Osteoblast (primary cell): ENCODE data around the gene PAM. TPM values are rescaled to one million over a fixed set of nuclear protein-coding genes. Genes with fewer than 3 reads are reported as not detected.

Experiments used
- DNase-seq: peaks from one replicate; pipeline ENCODE4 v3.0.0; 2011; ENCODE audit warnings: low spot score, mixed read lengths; ENCODE audit not compliant: insufficient read length; ENCODE audit errors: missing footprints
- H2AFZ ChIP-seq: 2 replicates; pipeline ENCODE4 v1.6.0; 2011; ENCODE audit warnings: mild to moderate bottlenecking, low read length
- H3K27ac ChIP-seq: 2 replicates; pipeline ENCODE4 v1.5.1; 2011; ENCODE audit warnings: mild to moderate bottlenecking, low read depth, low read length, moderate library complexity
- H3K27me3 ChIP-seq: 2 replicates; pipeline ENCODE4 v1.6.0; 2012; ENCODE audit warnings: mild to moderate bottlenecking, control low read depth, inconsistent platforms, low read length, moderate library complexity; ENCODE audit not compliant: insufficient read depth
- H3K36me3 ChIP-seq: 2 replicates; pipeline ENCODE4 v1.5.1; 2011; ENCODE audit warnings: mild to moderate bottlenecking, low read length, control low read depth, moderate library complexity; ENCODE audit not compliant: insufficient read depth
- H3K4me1 ChIP-seq: 2 replicates; pipeline ENCODE4 v1.5.1; 2011; ENCODE audit warnings: mild to moderate bottlenecking, low read length, control low read depth, moderate library complexity; ENCODE audit not compliant: insufficient read depth
- H3K4me2 ChIP-seq: 2 replicates; pipeline ENCODE4 v1.6.0; 2011; ENCODE audit warnings: mild to moderate bottlenecking, low read length; ENCODE audit not compliant: insufficient read depth
- H3K4me3 ChIP-seq: fragments of 200-600 bp; sonication (generic); 3 replicates; pipeline ENCODE4 v1.5.1; 2012; ENCODE audit warnings: mild to moderate bottlenecking, low read length, inconsistent platforms; ENCODE audit not compliant: insufficient read depth
- H3K79me2 ChIP-seq: 2 replicates; pipeline ENCODE4 v1.6.0; 2012; ENCODE audit warnings: mild to moderate bottlenecking, low read length, control low read depth, inconsistent platforms; ENCODE audit not compliant: insufficient read depth
- H3K9me3 ChIP-seq: 2 replicates; pipeline ENCODE4 v1.5.1; 2011; ENCODE audit warnings: low read depth, low read length, control low read depth
- H4K20me1 ChIP-seq: 2 replicates; pipeline ENCODE4 v1.6.0; 2012; ENCODE audit warnings: mild to moderate bottlenecking, low read length, control low read depth; ENCODE audit not compliant: insufficient read depth
- total RNA-seq: library from RNA; depleted of rRNA; stranded (reverse); fragments of >200 nt; gene quantifications from 2 replicates; pipeline ENCODE4 v1.2.3, GENCODE V29; 2012
- TF ChIP-seq, protein P1 (sequence below): IDR thresholded peaks from 2 replicates; pipeline ENCODE4 v1.5.1; 2011; ENCODE audit warnings: mild to moderate bottlenecking, low read depth, low read length, moderate library complexity; ENCODE audit errors: extremely low read depth

The PAM gene
- total RNA-seq, 1 donor: 248 TPM

DNA sequence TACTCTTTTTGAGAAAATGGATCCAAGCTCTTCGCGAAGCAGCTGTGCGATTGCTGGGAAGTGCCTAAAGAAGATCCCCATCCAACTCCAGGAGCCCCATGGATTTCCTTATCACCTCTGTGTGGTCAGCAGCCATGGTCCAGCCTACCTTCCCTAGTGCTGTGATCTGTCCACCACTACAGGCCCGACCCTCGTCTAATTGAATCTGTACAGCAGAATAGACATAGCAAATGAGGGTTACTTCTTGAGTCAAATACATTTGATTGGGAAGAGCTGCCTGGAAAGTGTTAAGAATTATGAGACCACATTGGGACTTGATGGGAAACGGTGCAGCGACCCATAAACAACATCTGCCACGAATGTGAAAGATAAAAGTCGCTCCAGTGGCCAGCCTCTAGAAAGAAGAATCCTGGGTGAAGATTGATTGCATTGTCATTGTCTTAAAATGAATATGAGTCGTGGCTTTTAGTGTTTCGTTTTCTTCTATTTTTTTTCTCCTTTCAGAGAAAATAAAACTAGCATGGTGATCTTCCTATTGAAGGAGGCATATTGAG, 118.4 kb downstream of the PAM start:
- Histone ChIP-seq H3K4me2 (no peak overlapping the region), H3K79me2 (peaks cover 18% of the 10 kb centered on the region), H4K20me1 (no peaks in the 10 kb centered on the region), H3K27me3 (no peaks in the 10 kb centered on the region), H3K27ac (no peak overlapping the region), H3K9me3 (no peaks in the 10 kb centered on the region), H3K36me3 (peaks cover 3% of the 10 kb centered on the region), H2AFZ (peak overlapping the region; percentile 17), H3K4me1 (no peaks in the 10 kb centered on the region), H3K4me3 (no peak overlapping the region)
- TF ChIP-seq, protein P1, sequence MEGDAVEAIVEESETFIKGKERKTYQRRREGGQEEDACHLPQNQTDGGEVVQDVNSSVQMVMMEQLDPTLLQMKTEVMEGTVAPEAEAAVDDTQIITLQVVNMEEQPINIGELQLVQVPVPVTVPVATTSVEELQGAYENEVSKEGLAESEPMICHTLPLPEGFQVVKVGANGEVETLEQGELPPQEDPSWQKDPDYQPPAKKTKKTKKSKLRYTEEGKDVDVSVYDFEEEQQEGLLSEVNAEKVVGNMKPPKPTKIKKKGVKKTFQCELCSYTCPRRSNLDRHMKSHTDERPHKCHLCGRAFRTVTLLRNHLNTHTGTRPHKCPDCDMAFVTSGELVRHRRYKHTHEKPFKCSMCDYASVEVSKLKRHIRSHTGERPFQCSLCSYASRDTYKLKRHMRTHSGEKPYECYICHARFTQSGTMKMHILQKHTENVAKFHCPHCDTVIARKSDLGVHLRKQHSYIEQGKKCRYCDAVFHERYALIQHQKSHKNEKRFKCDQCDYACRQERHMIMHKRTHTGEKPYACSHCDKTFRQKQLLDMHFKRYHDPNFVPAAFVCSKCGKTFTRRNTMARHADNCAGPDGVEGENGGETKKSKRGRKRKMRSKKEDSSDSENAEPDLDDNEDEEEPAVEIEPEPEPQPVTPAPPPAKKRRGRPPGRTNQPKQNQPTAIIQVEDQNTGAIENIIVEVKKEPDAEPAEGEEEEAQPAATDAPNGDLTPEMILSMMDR: no peak
- DNase-seq: no peak

DNA sequence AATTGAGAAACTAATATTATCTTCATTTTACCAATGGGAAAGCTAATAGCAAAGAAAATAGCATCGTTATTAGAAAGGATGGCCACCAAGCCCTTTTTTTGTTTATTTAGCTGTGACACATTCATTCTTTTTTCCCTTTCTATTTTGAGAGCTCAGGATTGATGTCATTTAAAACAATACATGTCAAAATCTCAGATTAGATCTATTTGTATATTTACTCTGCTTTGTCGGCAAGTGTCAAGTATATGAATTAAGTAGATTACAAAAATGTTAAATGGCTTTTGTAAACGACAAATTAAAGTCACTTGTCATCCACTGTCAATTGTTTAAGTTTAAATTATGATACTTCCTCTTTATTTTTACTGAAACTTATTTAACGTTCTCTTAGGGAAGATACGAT, 118.9 kb downstream of the PAM start:
- no peak for DNase-seq
- H3K79me2 ChIP-seq: peaks cover 15% of the 10 kb centered on the region

DNA sequence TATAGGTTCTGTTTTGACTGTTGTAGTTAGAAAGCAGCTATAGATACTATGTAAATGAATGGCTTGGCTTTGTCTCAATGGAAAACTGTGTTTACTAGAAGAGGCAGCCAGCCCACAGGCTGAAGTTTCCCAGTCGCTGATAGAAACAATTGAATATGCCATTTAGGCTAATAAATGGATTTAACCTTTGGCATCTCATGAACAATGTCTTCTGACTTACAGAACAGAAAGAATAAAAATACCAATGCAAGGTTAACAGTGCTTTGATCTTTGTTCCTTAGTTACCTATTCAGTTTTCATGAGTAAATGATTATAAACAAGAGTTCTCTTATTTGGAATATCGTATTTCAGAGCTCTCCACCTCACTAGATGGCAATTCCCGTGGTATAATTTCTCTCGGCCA, 120.6 kb downstream of the PAM start:
- no peak overlapping the region for H3K4me3 ChIP-seq
- H4K20me1 ChIP-seq: no peaks in the 10 kb centered on the region
- no peaks in the 10 kb centered on the region for H3K27me3 ChIP-seq
- no peak for DNase-seq
- TF ChIP-seq, protein P1: no peak
- H3K79me2 ChIP-seq: peaks cover 7% of the 10 kb centered on the region
- H3K4me1 ChIP-seq: no peaks in the 10 kb centered on the region
- H3K4me2 ChIP-seq: no peak overlapping the region
- H2AFZ ChIP-seq: no peak overlapping the region
- H3K36me3 ChIP-seq: no peaks in the 10 kb centered on the region
- no peak overlapping the region for H3K27ac ChIP-seq
- H3K9me3 ChIP-seq: no peaks in the 10 kb centered on the region

More for the DNA sequence above, 118.9 kb downstream of the PAM start:
- Histone ChIP-seq H3K9me3 (no peaks in the 10 kb centered on the region), H3K36me3 (peaks cover under 1% of the 10 kb centered on the region), H3K27me3 (no peaks in the 10 kb centered on the region), H3K4me2 (no peak overlapping the region), H3K4me3 (no peak overlapping the region), H2AFZ (no peak overlapping the region), H3K27ac (no peak overlapping the region), H3K4me1 (no peaks in the 10 kb centered on the region), H4K20me1 (no peaks in the 10 kb centered on the region)
- TF ChIP-seq, protein P1: no peak

DNA sequence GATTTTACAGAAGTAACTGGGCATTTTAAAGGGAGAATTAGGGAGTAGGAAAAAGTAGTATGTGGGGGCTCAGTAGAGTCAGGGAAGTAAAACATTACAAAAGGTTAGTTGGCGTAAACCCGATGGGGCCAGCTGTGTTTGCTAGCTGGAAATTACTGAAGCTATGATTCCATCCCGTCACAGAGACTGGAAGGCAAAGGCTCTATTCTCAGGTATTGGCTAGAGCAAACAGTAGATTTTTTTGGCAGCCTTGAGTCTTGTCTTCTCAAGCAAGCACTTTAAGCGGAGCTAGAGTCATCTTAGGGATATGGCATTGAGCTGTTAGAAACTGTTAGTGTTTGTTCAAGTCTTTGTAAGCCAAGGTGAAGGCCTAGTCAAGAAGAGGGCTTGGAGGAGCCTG, 121.5 kb downstream of the PAM start:
- H3K4me1 ChIP-seq: no peaks in the 10 kb centered on the region
- H3K9me3 ChIP-seq: no peaks in the 10 kb centered on the region
- H3K4me2 ChIP-seq: no peak overlapping the region
- no peaks in the 10 kb centered on the region for H3K36me3 ChIP-seq
- no peak overlapping the region for H3K27ac ChIP-seq
- DNase-seq: no peak
- H2AFZ ChIP-seq: no peak overlapping the region
- peaks cover 7% of the 10 kb centered on the region for H3K79me2 ChIP-seq
- TF ChIP-seq, protein P1: no peak
- H3K27me3 ChIP-seq: no peaks in the 10 kb centered on the region
- H3K4me3 ChIP-seq: no peak overlapping the region
- no peaks in the 10 kb centered on the region for H4K20me1 ChIP-seq
